SIG-M5 treated with dmso at 0.1 percent for 504 hours (cell line): ENCODE data around the gene INA.
"Not testable (repeated sequence)": the region's sequence is repeated elsewhere in the genome, so short reads cannot be mapped to it uniquely, and the experiment has no call there.

Experiments used
- DNase-seq: peaks from one replicate; lab custom pipeline; 2025; ENCODE audit not compliant: unreplicated experiment; lab: John Stamatoyannopoulos, UW

Gene INA

GRCh38 chr10:103276896-103277712 lies at the start of gene INA:
TSS of gene INA (plus strand) at chr10:103277138. CDS start at chr10:103277212, 74 bp downstream.
- DNase-seq = no peak

- DNase-seq = no peak
These were observed 49.5 kb upstream of the INA start for GRCh38 chr10:103227416-103227815.

GRCh38 chr10:103231047-103231551 lies 45.8 kb upstream of the INA start:
- no peak for DNase-seq

- peak; percentile 13 for DNase-seq
These were observed 44.7 kb upstream of the INA start for GRCh38 chr10:103232131-103232673.

- peak; percentile 28 for DNase-seq
These were observed 44.0 kb upstream of the INA start for GRCh38 chr10:103232772-103233488.

- DNase-seq = no peak
These were observed 41.2 kb upstream of the INA start for GRCh38 chr10:103235775-103236174.

- peak; percentile 60 for DNase-seq
These were observed 38.3 kb upstream of the INA start for GRCh38 chr10:103238506-103239252.

GRCh38 chr10:103241262-103242011 lies 35.5 kb upstream of the INA start:
- peak; percentile 73 for DNase-seq

GRCh38 chr10:103244666-103245271 lies 32.2 kb upstream of the INA start:
- peak; percentile 70 for DNase-seq

GRCh38 chr10:103245587-103245986 lies 31.4 kb upstream of the INA start, which contains the start of gene RPEL1:
TSS of gene RPEL1 (plus strand) at chr10:103245887. CDS start at chr10:103245997, 110 bp downstream.
- DNase-seq = not testable (repeated sequence)

- DNase-seq = no peak
These were observed 30.6 kb upstream of the INA start for GRCh38 chr10:103246324-103246723.

- no peak for DNase-seq
These were observed 22.8 kb upstream of the INA start for GRCh38 chr10:103254113-103254512.

- DNase-seq = no peak
These were observed 22.2 kb upstream of the INA start for GRCh38 chr10:103254538-103255325.

- DNase-seq = no peak
These were observed 20.3 kb upstream of the INA start for GRCh38 chr10:103256613-103257012.

- DNase-seq = no peak
These were observed 19.1 kb upstream of the INA start for GRCh38 chr10:103257812-103258211.

- not testable (repeated sequence) for DNase-seq
These were observed 18.0 kb upstream of the INA start for GRCh38 chr10:103258928-103259327.

GRCh38 chr10:103259989-103260388 lies 16.9 kb upstream of the INA start:
- DNase-seq = no peak

GRCh38 chr10:103262229-103262628 lies 14.7 kb upstream of the INA start:
- no peak for DNase-seq

GRCh38 chr10:103265717-103266329 lies 11.1 kb upstream of the INA start:
- DNase-seq = no peak
